GM23338 (cell line): ENCODE results near the gene ZFP69.

Experiments
- CREB1 ChIP-seq: fragments of 250-450 bp; sonication (Bioruptor Pico); IDR thresholded peaks from 2 replicates; pipeline ENCODE4 v1.5.0; 2020; ENCODE audit warnings: low read depth, mild to moderate bottlenecking, moderate library complexity
- CTCF ChIP-seq, 2 experiments: fragments of 200-600 bp in 1 of 2; sonication (generic) in 1 of 2; conservative IDR thresholded peaks; 2 replicates each; pipeline versions ENCODE4 v1.5.1 to v1.6.1; 2016 to 2017; ENCODE audit warnings: antibody characterized with exemption in 2 of 2, low read depth in 2 of 2, mild to moderate bottlenecking in 2 of 2, moderate library complexity in 1 of 2
- ETS1 ChIP-seq: IDR thresholded peaks from 2 replicates; pipeline ENCODE4 v1.6.1; 2016; ENCODE audit warnings: antibody characterized with exemption
- EZH2 ChIP-seq: fragments of 200-600 bp; sonication (generic); IDR thresholded peaks from one replicate; pipeline ENCODE4 v1.8.0; 2017; ENCODE audit warnings: antibody characterized with exemption, mild to moderate bottlenecking, low read depth; ENCODE audit not compliant: unreplicated experiment
- EZH2phosphoT487 ChIP-seq: fragments of 200-600 bp; sonication (generic); IDR thresholded peaks from one replicate; pipeline ENCODE4 v1.8.1; 2018; ENCODE audit warnings: antibody characterized with exemption; ENCODE audit not compliant: unreplicated experiment
- JUNB ChIP-seq: IDR thresholded peaks from one replicate; pipeline ENCODE4 v1.6.1; 2016; ENCODE audit warnings: antibody characterized with exemption; ENCODE audit not compliant: unreplicated experiment
- NANOG ChIP-seq: IDR thresholded peaks from 2 replicates; pipeline ENCODE4 v1.6.1; 2016; ENCODE audit warnings: antibody characterized with exemption, borderline replicate concordance
- POLR2AphosphoS5 ChIP-seq: IDR thresholded peaks from 2 replicates; pipeline ENCODE4 v1.6.1; 2016; ENCODE audit warnings: antibody characterized with exemption, low read depth
- REST ChIP-seq: IDR thresholded peaks from one replicate; pipeline ENCODE4 v1.6.1; 2018; ENCODE audit warnings: antibody characterized with exemption; ENCODE audit not compliant: unreplicated experiment
- STAT1 ChIP-seq: IDR thresholded peaks from one replicate; pipeline ENCODE4 v1.6.1; 2016; ENCODE audit warnings: antibody characterized with exemption; ENCODE audit not compliant: unreplicated experiment
- ZNF331 ChIP-seq: fragments of 250-450 bp; sonication (Bioruptor Pico); IDR thresholded peaks from 2 replicates; pipeline ENCODE4 v1.5.0; 2020; ENCODE audit warnings: low read depth, mild to moderate bottlenecking, moderate library complexity

GRCh38 chr1:40477678-40478053 lies 576 bp downstream of the ZFP69 start:
- TF ChIP-seq CTCF (conservative IDR thresholded peaks at IDR 0.05; ENCODE audit: low read depth in 2 of 2), result no peak
- TF ChIP-seq EZH2, result no peak
- TF ChIP-seq ETS1, result no peak
- no peak for TF ChIP-seq REST
- no peak for TF ChIP-seq JUNB
- TF ChIP-seq NANOG, result no peak
- no peak for TF ChIP-seq POLR2AphosphoS5
- no peak for TF ChIP-seq STAT1
- TF ChIP-seq EZH2phosphoT487, result no peak
- TF ChIP-seq ZNF331 (CRISPR knock-in tag), result no peak
- TF ChIP-seq CREB1 (CRISPR knock-in tag), result no peak
